Thyroid gland (tissue), 4 donors: ENCODE measurements around the gene KRTAP5-4.

ENCODE experiments used
- CTCF ChIP-seq, 6 experiments: fragments of 200-600 bp in 3 of 6; fragments of 450-650 bp in 3 of 6; sonication (generic) in 3 of 6; IDR thresholded peaks; one replicate each; pipeline ENCODE4 v1.5.1; 2016 to 2019; ENCODE audit warnings: antibody characterized with exemption in 6 of 6, mild to moderate bottlenecking in 2 of 6, inconsistent platforms in 1 of 6, moderate library complexity in 1 of 6
- POLR2A ChIP-seq, 2 donors: fragments of 450-650 bp; IDR thresholded peaks; one replicate each; pipeline ENCODE4 v1.6.1; 2017; ENCODE audit warnings: antibody characterized with exemption in 2 of 2, mild to moderate bottlenecking in 2 of 2, moderate library complexity in 1 of 2

DNA sequence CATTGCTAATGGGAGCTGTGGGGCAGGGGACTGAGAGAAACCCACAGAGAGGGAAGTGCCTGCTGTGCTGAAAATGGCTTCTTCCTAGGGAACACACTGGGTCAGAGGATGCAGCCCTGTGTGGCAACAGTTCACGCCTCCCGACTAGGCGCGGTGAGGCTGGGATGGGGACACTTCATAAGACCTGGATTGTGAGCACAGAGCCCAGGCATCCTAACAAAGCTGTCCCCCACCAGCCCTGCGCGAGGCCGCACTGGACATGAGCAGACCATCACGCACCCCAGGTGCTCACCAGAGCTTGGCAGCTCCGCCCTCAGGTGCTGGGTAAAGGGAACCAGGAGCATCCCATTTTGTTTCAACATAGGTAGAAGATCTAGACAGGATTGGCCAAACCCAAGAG is 1.8 kb upstream of the KRTAP5-4 start:
- TF ChIP-seq CTCF (IDR thresholded peaks at IDR 0.05) (no peak), POLR2A (IDR thresholded peaks at IDR 0.05) (no peak)
